HepG2 (cell line): ENCODE data around the gene FBXO2. TPM values are rescaled to one million over a fixed set of nuclear protein-coding genes. Genes with fewer than 3 reads are reported as not detected.
A peak's percentile ranks its signal among the peaks of the same experiment; 100 is the strongest.

Experiments
- BRD4 ChIP-seq: sonication (generic); formaldehyde crosslinking; IDR thresholded peaks from 2 replicates; pipeline ENCODE4 v1.4.0; 2020; ENCODE audit warnings: missing genetic modification reagents
- CBX5 ChIP-seq: sonication (generic); formaldehyde crosslinking; IDR thresholded peaks from 2 replicates; pipeline ENCODE4 v1.4.0; 2020; ENCODE audit warnings: missing genetic modification reagents, borderline replicate concordance
- CENPT ChIP-seq: sonication (generic); formaldehyde crosslinking; IDR thresholded peaks from 2 replicates; pipeline ENCODE4 v1.8.0; 2022; ENCODE audit warnings: low read depth, mild to moderate bottlenecking, moderate library complexity, missing genetic modification reagents
- DNMT1 ChIP-seq: sonication (generic); formaldehyde crosslinking; IDR thresholded peaks from 2 replicates; pipeline ENCODE4 v1.5.1; 2020; ENCODE audit warnings: mild to moderate bottlenecking, missing genetic modification reagents
- FOXA1 ChIP-seq, 2 experiments: fragments of 450-650 bp in 1 of 2; sonication (generic) in 1 of 2; formaldehyde crosslinking in 1 of 2; IDR thresholded peaks; 2 replicates each; pipeline versions ENCODE4 v1.4.0 to v1.6.1; 2016 to 2020; ENCODE audit warnings: missing genetic modification reagents in 1 of 2
- HNRNPL ChIP-seq: fragments of 200-400 bp; formaldehyde crosslinking; IDR thresholded peaks from 2 replicates; pipeline ENCODE4 v1.6.1; 2017; ENCODE audit warnings: mild to moderate bottlenecking, low read depth, low read length
- HNRNPUL1 ChIP-seq: fragments of 200-400 bp; formaldehyde crosslinking; IDR thresholded peaks from 2 replicates; pipeline ENCODE4 v1.6.1; 2017; ENCODE audit warnings: low read depth, mild to moderate bottlenecking, low read length, moderate library complexity
- MAFG ChIP-seq: sonication (generic); formaldehyde crosslinking; IDR thresholded peaks from 2 replicates; pipeline ENCODE4 v1.5.1; 2020; ENCODE audit warnings: mild to moderate bottlenecking, missing genetic modification reagents
- MIER2 ChIP-seq: IDR thresholded peaks from 2 replicates; pipeline ENCODE4 v1.6.1; 2016; ENCODE audit warnings: missing biosample characterization, missing genetic modification reagents
- NFYB ChIP-seq: sonication (generic); formaldehyde crosslinking; IDR thresholded peaks from 2 replicates; pipeline ENCODE4 v1.4.0; 2020; ENCODE audit warnings: missing genetic modification reagents
- PRDM4 ChIP-seq: sonication (generic); formaldehyde crosslinking; IDR thresholded peaks from 2 replicates; pipeline ENCODE4 v1.9.0; 2021; ENCODE audit warnings: missing genetic modification reagents, borderline replicate concordance
- ZNF101 ChIP-seq: sonication (generic); formaldehyde crosslinking; IDR thresholded peaks from 2 replicates; pipeline ENCODE4 v1.4.0; 2020; ENCODE audit warnings: mild to moderate bottlenecking, low read depth, missing genetic modification reagents, borderline replicate concordance
- polyA plus RNA-seq, 8 experiments: library from polyadenylated mRNA; depleted of rRNA in 3 of 8; stranded (reverse) in 7 of 8; unstranded in 1 of 8; fragments of >200 nt; fragmentation: Illumina TruSeq in 4 of 8; extraction: Trizol in 4 of 8; gene quantifications; 2 replicates each; pipeline versions ENCODE4 v1.2.1 to v1.2.3, GENCODE V29; 2011 to 2016; ENCODE audit warnings: low read depth in 4 of 8, missing spikeins in 1 of 8, mixed read lengths in 1 of 8; ENCODE audit not compliant: insufficient read depth in 1 of 8
- total RNA-seq, 5 experiments: library from RNA; depleted of rRNA; stranded (reverse); fragments of >200 nt; fragmentation: Illumina TruSeq; extraction: Trizol; gene quantifications; 2 replicates each; pipeline ENCODE4 v1.2.3, GENCODE V29; 2016; ENCODE audit warnings: low read depth in 1 of 5
- TF ChIP-seq, protein P1 (sequence below): sonication (generic); formaldehyde crosslinking; IDR thresholded peaks from 2 replicates; pipeline ENCODE4 v1.4.0; 2020; ENCODE audit warnings: missing genetic modification reagents, borderline replicate concordance
- TF ChIP-seq, protein P2 (sequence below), 2 experiments: sonication (generic) in 1 of 2; formaldehyde crosslinking in 1 of 2; IDR thresholded peaks; 2 replicates each; pipeline versions ENCODE4 v1.4.0 to v1.6.1; 2018 to 2020; ENCODE audit warnings: missing genetic modification reagents in 2 of 2, borderline replicate concordance in 1 of 2, low read depth in 1 of 2, mild to moderate bottlenecking in 1 of 2, missing biosample characterization in 1 of 2
- TF ChIP-seq, protein P3 (sequence below): sonication (generic); formaldehyde crosslinking; IDR thresholded peaks from 2 replicates; pipeline ENCODE4 v1.4.0; 2020; ENCODE audit warnings: missing genetic modification reagents

The FBXO2 gene
- total and polyA plus RNA-seq, 2 of the 13 experiments (the other 11 are each of a cell fraction or from before 2014, with no cell fraction given), result 79.3 to 112 TPM

GRCh38 chr1:11681071-11681771 lies 27.0 kb upstream of the FBXO2 start, which contains the start of gene MAD2L2 (continued):
- TF ChIP-seq CBX5 (CRISPR knock-in tag) (no peak), HNRNPUL1 (no peak), PRDM4 (CRISPR knock-in tag) (no peak), FOXA1 (IDR thresholded peaks at IDR 0.05) (no peak), FOXA1 (CRISPR knock-in tag; IDR thresholded peaks at IDR 0.05) (no peak), DNMT1 (CRISPR knock-in tag) (no peak), CENPT (no peak), MIER2 (CRISPR knock-in tag) (no peak), MAFG (CRISPR knock-in tag) (no peak), ZNF101 (CRISPR knock-in tag) (no peak), HNRNPL (no peak), NFYB (CRISPR knock-in tag) (no peak), BRD4 (CRISPR knock-in tag) (no peak)
- TF ChIP-seq, protein P1, sequence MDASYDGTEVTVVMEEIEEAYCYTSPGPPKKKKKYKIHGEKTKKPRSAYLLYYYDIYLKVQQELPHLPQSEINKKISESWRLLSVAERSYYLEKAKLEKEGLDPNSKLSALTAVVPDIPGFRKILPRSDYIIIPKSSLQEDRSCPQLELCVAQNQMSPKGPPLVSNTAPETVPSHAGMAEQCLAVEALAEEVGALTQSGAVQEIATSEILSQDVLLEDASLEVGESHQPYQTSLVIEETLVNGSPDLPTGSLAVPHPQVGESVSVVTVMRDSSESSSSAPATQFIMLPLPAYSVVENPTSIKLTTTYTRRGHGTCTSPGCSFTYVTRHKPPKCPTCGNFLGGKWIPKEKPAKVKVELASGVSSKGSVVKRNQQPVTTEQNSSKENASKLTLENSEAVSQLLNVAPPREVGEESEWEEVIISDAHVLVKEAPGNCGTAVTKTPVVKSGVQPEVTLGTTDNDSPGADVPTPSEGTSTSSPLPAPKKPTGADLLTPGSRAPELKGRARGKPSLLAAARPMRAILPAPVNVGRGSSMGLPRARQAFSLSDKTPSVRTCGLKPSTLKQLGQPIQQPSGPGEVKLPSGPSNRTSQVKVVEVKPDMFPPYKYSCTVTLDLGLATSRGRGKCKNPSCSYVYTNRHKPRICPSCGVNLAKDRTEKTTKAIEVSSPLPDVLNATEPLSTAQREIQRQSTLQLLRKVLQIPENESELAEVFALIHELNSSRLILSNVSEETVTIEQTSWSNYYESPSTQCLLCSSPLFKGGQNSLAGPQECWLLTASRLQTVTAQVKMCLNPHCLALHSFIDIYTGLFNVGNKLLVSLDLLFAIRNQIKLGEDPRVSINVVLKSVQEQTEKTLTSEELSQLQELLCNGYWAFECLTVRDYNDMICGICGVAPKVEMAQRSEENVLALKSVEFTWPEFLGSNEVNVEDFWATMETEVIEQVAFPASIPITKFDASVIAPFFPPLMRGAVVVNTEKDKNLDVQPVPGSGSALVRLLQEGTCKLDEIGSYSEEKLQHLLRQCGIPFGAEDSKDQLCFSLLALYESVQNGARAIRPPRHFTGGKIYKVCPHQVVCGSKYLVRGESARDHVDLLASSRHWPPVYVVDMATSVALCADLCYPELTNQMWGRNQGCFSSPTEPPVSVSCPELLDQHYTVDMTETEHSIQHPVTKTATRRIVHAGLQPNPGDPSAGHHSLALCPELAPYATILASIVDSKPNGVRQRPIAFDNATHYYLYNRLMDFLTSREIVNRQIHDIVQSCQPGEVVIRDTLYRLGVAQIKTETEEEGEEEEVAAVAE (CRISPR knock-in tag), result no peak
- TF ChIP-seq, protein P2, sequence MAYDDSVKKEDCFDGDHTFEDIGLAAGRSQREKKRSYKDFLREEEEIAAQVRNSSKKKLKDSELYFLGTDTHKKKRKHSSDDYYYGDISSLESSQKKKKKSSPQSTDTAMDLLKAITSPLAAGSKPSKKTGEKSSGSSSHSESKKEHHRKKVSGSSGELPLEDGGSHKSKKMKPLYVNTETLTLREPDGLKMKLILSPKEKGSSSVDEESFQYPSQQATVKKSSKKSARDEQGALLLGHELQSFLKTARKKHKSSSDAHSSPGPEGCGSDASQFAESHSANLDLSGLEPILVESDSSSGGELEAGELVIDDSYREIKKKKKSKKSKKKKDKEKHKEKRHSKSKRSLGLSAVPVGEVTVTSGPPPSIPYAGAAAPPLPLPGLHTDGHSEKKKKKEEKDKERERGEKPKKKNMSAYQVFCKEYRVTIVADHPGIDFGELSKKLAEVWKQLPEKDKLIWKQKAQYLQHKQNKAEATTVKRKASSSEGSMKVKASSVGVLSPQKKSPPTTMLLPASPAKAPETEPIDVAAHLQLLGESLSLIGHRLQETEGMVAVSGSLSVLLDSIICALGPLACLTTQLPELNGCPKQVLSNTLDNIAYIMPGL (CRISPR knock-in tag; IDR thresholded peaks at IDR 0.05; ENCODE audit: borderline replicate concordance in 1 of 2, low read depth in 1 of 2), result peak in 1 of 2 experiments; percentile 73; a peak in 1 of 4 replicates
- TF ChIP-seq, protein P3, sequence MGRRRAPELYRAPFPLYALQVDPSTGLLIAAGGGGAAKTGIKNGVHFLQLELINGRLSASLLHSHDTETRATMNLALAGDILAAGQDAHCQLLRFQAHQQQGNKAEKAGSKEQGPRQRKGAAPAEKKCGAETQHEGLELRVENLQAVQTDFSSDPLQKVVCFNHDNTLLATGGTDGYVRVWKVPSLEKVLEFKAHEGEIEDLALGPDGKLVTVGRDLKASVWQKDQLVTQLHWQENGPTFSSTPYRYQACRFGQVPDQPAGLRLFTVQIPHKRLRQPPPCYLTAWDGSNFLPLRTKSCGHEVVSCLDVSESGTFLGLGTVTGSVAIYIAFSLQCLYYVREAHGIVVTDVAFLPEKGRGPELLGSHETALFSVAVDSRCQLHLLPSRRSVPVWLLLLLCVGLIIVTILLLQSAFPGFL (CRISPR knock-in tag), result no peak
